ENCODE measurements around the gene PDE6B.
"Not testable (repeated sequence)": the region's sequence is repeated elsewhere in the genome, so short reads cannot be mapped to it uniquely, and the experiment has no call there.

PDE6B gene

GRCh38 chr4:637536-638280 lies 12.3 kb downstream of the PDE6B start:
- DNase-seq, result no peak

GRCh38 chr4:642366-642765 lies 17.0 kb downstream of the PDE6B start:
- DNase-seq, result not testable (repeated sequence)

GRCh38 chr4:646460-646859 lies 21.1 kb downstream of the PDE6B start:
- no peak for DNase-seq

- no peak for DNase-seq
Observed at GRCh38 chr4:647481-647880, 22.1 kb downstream of the PDE6B start.

GRCh38 chr4:648579-649292 lies 23.4 kb downstream of the PDE6B start:
- DNase-seq, result no peak

GRCh38 chr4:649293-649625 lies 23.9 kb downstream of the PDE6B start:
- no peak for DNase-seq

- no peak for DNase-seq
Observed at GRCh38 chr4:649751-650310, 24.5 kb downstream of the PDE6B start.

- DNase-seq, result no peak
Observed at GRCh38 chr4:650461-650860, 25.1 kb downstream of the PDE6B start.

GRCh38 chr4:650951-651883 lies 25.8 kb downstream of the PDE6B start:
- no peak for DNase-seq

GRCh38 chr4:651884-652642 lies 26.7 kb downstream of the PDE6B start:
- no peak for DNase-seq

- no peak for DNase-seq
Observed at GRCh38 chr4:653080-653821, 27.9 kb downstream of the PDE6B start.

GRCh38 chr4:653831-654502 lies 28.6 kb downstream of the PDE6B start:
- no peak for DNase-seq

- no peak for DNase-seq
Observed at GRCh38 chr4:654503-654845, 29.1 kb downstream of the PDE6B start.

- no peak for DNase-seq
Observed at GRCh38 chr4:654871-655463, 29.6 kb downstream of the PDE6B start.

- DNase-seq, result no peak
Observed at GRCh38 chr4:655464-656151, 30.2 kb downstream of the PDE6B start.

GRCh38 chr4:656436-657337 lies 31.3 kb downstream of the PDE6B start:
- DNase-seq, result no peak

- no peak for DNase-seq
Observed at GRCh38 chr4:657338-657833, 32.0 kb downstream of the PDE6B start.

- no peak for DNase-seq
Observed at GRCh38 chr4:657834-658667, 32.7 kb downstream of the PDE6B start.
